HG03045 (cell line): Measurements from ENCODE around the gene NHS.

ENCODE experiments used
- ATAC-seq: cut with Tn5 transposase; IDR thresholded peaks from one replicate; pipeline ENCODE4 v1.9.1; 2021; ENCODE audit warnings: mild to moderate bottlenecking, moderate library complexity; ENCODE audit not compliant: unreplicated experiment

The NHS gene

DNA sequence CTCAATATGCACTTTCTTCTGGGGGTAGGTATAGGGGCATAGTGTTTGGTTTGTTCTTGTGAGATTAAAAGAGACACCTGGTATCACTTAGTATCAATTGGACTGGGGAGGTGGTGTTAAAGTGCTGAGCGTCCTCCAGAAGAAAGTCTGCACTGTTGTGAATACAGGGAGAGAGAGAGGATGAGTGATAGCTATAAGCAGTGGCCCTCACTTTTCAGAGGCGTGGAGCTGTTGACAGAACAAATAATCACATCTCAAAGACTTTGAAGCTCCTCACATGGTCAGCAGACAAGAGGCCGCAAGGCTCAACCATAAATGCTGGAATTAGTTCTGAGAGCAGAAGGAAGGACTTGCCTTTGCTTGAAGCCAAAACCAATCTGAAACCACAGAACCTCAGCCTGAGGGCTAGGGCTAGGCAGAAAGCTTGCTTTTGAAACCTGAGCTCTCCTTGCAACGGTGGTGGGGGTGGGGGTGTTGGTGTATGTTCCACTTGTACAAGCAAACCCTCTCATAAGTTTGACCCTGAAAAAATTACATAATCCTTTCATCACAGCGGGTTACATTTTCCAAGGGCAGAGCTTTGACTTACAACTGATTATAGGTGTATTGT is 239.1 kb downstream of the NHS start:
- ATAC-seq: no peak

- no peak for ATAC-seq
Measured at GRCh38 chrX:17616936-17617335, 241.9 kb downstream of the NHS start.

DNA sequence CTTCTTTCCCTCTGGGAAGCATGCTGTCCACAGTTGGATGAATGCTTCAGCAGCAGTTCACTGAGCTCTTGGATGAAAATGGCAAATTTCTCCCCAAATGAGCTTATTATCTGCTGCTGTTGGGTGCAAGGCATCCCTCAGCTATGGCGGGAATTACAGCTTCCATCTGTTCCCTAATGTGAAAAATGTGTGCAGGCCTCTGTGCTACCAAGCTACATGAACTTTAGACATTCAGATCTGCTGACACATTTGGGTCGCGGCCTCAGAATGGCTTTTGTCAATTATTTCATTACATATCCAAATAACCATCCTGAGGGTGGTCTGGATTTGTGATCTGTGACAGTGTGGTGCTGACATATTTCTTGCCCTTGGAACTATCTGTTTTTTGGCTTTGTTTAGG is 242.8 kb downstream of the NHS start:
- no peak for ATAC-seq

DNA sequence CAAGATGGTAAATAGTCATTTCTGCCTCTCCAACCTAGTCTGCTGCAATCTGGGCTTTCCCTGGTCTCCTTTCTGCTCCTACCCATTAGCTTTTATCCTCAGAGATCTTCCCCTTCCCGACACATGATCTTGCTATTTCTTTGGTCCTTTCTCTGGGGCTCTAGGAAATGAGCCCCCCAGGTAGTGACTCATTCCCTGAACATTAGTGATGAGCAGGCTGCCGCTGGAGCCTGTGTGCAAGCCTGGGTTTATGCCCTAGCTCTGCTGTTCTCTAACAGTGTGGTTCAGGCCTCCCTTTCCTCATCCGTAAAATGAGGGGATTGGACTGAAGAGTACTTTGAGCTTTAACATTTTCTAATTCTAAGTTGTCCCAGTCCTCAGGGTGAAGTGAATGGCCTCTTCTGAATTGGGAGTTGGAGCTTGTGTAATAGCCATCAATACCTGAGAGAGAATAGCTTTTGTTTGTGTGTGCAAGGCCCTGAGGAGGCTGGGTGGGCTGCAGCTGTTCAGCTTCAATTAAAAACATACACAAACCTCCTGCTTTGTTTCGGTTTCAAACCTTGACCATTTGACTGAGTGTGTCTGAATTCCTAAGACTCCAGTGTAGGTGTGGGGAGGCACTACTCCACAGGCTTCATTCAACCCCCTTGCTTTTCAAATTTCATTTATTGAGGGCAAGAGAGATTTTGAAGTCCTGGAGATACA is 246.7 kb downstream of the NHS start:
- ATAC-seq: no peak

DNA sequence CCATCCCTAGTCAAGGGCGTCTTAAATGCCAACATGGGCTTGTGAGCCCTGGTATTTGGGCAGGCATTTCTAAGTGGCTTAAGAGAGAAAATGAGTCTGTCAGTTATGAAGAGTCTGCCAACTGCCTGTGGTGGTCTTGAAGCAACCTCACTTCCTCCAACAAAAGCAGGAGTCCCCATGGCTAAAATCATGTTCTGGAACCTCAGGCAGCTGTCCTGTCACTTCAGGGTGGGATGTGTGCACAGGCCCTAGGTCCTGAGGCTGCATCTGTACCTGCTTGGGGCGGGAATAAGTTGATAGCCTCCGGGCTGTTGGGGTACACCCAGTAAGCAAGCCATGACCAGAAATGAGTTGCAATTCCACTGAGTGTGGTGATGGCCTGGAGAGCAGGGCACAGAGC is 247.3 kb downstream of the NHS start:
- no peak for ATAC-seq

DNA sequence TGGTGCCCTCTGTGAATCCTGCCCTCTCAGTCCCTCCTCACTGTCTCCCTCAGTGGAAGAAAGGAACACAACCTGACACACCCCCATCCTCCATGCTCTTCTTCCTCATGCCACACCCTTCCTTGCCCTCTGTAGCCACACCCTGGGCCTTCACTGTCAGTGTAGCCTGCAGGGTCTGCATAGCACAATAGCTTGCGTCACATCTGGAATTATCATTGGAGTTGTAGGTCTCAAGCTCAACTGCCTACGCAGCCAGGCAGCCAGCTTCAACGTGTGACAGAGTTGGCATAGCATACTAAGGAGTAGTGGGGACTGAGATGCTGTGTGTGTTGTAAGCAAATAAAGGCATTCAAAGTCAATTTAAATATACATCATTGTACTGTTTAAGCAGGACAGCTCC is 248.8 kb downstream of the NHS start:
- ATAC-seq: no peak

- no peak for ATAC-seq
Measured at GRCh38 chrX:17627026-17627425, 252.0 kb downstream of the NHS start.

GRCh38 chrX:17628976-17629375 is 254.0 kb downstream of the NHS start:
- ATAC-seq: no peak

DNA sequence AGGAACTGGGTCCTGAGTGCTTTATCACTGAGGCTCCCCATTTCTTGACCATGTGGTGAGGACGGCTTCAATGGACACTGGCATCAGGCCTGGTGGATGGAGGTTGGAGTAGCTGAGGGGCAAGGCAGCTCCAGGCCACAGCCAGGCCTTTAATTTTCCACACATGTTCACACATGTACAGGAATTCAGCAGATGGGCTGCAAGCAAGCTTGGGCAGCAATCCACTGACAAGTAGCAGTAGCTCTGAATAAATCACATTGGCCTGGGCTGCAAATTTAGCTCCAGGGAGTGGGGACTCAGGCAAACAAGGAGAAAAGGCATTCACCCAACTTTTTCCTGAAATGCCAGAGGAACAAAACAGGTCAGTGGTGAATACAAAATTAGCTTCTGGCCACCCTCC is 254.5 kb downstream of the NHS start:
- ATAC-seq: no peak

GRCh38 chrX:17631647-17632046 is 256.6 kb downstream of the NHS start:
- ATAC-seq: no peak

DNA sequence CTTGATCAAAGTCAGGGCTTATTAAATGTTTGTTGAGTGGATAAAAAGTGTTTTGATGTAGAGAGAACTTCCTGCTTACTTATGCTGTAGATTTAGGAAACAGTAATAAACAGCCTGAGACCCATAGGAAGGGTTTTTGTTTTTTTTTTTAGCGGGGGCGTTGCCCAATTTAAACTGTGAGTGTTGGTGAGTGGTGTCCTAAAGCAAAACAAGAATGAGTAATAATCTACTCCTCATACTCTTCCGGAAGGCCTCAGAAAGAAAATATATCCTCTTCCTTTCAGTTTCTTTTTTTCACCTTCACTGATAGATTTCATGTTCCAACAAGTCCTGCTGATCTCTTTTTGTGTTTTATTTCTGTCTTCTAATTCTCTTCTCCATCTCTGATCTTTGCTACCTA is 257.9 kb downstream of the NHS start:
- ATAC-seq: no peak

DNA sequence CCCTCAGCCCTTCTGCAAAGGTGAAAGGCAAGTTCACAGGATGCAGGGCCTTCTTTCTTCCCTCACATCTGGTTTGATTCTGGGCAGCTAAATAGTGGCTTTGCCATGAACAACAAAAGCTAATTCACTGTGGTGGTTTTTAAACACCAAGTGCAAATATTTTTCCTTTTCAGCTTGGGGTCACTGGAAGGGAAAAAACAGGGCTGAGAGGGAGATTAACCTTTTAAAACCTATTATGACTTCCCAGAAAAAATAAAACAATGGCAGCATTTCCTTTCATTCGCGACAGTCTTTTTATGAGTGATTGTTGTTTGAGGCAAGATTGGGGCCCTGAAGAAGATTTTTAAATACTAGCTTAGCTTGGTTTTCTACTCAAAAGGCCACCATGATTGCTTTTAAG is 258.5 kb downstream of the NHS start:
- ATAC-seq: no peak

DNA sequence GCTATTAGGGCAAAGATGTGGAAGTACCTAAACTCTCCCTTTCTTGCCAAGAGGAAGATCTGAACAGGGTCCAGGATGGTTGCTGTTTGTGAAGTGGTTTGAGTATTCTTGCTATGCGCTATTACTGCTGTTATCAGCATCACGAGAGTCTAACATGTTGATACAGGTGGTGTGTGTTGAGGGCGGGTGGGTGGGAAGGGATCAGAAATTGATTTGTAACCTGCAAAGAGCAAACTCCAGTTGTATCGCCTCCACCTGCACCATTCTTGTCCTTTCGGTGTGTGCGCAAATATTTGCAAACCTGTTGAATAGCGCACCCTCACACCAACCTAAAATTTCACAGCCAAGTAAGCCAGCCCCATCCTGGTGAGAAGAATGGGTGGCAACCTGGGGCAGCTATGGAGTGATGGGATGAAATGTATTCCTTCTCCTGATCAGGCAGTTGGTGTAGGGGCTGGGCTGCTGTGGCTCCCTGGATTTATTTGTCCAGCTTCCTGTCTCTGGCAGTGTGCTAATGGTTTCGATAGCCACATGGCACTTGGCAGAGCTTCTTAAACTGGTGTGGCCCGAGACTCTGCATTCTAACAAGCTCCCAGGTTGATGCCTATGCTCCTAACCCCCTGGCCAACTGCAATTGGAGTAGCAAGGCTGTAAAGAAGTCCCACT is 259.7 kb downstream of the NHS start:
- ATAC-seq: no peak

- ATAC-seq: no peak
Measured at GRCh38 chrX:17635231-17635630, 260.2 kb downstream of the NHS start.

DNA sequence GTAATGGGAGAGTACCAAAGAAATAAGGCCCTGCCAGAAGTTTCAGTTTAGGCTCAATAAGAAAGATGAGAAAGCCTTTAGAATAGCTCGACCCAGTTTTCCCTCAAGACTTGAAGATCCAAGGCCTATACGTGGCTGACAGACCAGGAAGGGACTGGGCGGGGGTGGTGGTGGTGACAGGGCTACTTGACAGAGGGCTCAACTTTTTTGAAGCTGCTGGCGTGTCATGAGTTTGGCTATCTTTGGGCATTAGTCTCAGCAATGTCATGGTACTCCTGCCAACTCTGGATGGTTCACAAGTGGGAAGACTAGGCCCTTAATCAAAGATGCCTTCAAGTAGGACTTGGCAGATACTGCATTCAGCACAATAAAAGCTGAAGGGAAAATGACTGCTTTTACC is 262.2 kb downstream of the NHS start:
- no peak for ATAC-seq

DNA sequence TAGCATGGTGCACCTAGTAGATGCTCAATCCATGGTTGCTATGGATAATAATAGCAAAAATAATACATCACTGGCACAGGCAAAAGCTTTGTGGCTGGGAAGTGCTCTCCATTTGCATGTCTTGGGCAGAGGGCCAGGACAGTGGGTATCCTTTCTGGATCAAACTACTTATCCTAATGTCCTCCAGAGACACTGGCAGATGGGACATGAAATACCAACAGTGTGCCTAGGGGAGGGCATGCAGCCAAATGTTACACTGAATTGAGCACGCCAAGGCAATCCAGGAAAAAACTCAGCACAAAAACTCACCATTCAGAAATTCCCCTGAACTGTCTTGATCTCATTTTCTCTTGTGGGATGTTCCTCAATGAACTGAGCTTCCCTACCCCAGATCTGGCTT is 263.7 kb downstream of the NHS start:
- ATAC-seq: no peak

GRCh38 chrX:17642891-17643290 is 267.9 kb downstream of the NHS start:
- ATAC-seq: no peak

- no peak for ATAC-seq
Measured at GRCh38 chrX:17643528-17643927, 268.5 kb downstream of the NHS start.

DNA sequence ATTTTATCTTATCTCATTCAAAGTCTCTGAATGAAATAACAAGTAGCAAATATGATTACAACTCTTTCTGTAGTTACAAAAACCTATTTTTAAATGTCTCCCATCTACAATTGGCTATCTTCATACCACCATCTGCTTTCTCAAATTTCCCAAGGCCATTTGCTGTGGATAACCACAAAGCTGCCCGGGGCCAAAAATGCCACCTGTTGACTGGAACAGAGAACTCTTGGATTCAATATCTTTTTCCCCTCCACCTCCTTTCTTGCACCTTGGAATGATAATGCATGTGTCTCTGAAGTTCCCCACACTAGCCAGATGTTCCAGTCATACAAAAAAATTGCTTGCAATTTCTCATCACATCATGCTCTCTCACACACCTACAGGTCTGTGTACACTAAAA is 269.0 kb downstream of the NHS start:
- no peak for ATAC-seq

- ATAC-seq: no peak
Measured at GRCh38 chrX:17654116-17654515, 279.1 kb downstream of the NHS start.

DNA sequence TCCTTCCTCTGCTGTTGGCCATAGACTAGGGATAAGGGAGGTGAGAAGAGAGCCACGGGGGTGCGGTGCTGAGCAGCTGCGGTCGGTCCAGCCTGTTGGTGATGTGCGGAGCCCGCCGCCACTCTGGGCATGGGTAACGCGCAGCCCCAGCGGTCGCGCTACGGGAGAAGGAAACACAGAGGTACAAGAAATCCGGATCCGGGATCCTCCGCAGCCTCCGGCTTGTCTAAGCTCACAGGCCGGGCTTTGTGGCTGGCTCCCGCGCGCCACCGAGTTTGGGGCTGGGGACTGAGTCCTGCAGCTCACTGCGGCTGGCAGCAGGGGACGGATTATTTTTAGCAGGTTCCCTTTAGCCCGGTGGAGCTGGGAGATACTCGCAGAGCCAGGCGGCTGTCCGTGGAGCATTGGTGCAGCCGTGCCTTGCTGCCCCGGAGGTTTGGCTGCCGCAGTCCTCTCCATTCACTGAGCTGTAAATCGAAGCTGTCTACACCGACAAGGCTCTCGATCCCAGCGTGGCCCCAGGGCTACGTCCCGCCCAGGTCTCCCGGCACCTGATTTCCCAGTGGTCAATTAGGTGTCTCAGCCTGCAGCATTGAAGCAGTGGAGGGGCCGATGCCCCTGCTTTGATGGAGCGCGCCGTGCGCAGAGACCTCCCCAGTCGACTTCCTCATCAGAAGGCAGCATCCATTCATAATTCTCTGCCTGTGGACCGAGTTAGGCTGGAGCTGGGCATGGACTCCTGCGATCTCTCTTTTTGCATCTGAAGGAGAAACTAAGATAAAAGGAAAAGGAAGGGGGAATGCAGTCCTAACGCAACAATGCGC is 280.4 kb downstream of the NHS start:
- no peak for ATAC-seq

DNA sequence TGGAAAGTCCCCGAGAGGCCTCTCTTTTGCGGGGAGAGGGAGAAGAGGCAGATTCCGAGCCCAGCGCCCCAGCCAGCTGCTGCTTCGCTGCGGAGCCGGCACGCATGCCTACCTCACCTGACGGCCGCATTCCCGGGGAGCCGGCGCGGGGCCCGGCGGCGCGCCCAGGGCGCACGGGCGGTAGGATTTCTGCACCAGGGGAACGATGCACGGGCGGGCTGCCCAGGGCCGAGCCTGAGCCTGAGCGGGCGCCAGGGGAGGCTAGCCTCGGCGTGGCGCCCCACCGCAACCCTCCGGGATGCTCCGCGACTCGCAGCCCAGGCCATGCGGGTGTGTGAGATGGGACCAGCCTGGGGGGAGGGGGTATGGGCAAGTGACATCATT is 281.0 kb downstream of the NHS start:
- ATAC-seq: no peak
